Peyer's patch (tissue), 4 donors: ENCODE data around the gene SIAH3. TPM values are rescaled to one million over a fixed set of nuclear protein-coding genes. Genes with fewer than 3 reads are reported as not detected.

Source experiments
- DNase-seq, 3 donors: peaks; one replicate each; pipeline ENCODE4 v3.0.0-alpha.2; 2017 to 2019
- H3K27ac ChIP-seq, 4 donors: fragments of 200-600 bp; sonication (generic); one replicate each; pipeline ENCODE4 v1.5.1; 2016 to 2019
- H3K27me3 ChIP-seq, 2 donors: fragments of 200-600 bp; sonication (generic); one replicate each; pipeline ENCODE4 v1.5.1; 2019
- H3K36me3 ChIP-seq, 3 donors: fragments of 200-600 bp; sonication (generic); one replicate each; pipeline ENCODE4 v1.5.1; 2016 to 2019
- H3K4me1 ChIP-seq, 4 donors: fragments of 200-600 bp; sonication (generic); one replicate each; pipeline ENCODE4 v1.5.1; 2016 to 2019
- H3K4me3 ChIP-seq, 4 donors: fragments of 200-600 bp; sonication (generic); 1 replicate in 3 of 4; 2 replicates in 1 of 4; pipeline ENCODE4 v1.5.1; 2016 to 2019; ENCODE audit warnings: mild to moderate bottlenecking in 1 of 4
- H3K9me3 ChIP-seq, 4 donors: fragments of 200-600 bp; sonication (generic); one replicate each; pipeline ENCODE4 v1.5.1; 2016 to 2019; ENCODE audit warnings: mild to moderate bottlenecking in 1 of 4
- POLR2A ChIP-seq, 2 donors: fragments of 450-650 bp; IDR thresholded peaks; one replicate each; pipeline ENCODE4 v1.5.1; 2017; ENCODE audit warnings: antibody characterized with exemption in 2 of 2, mild to moderate bottlenecking in 2 of 2, moderate library complexity in 2 of 2
- total RNA-seq, 4 donors: library from RNA; depleted of rRNA; stranded (reverse); fragments of >200 nt; gene quantifications; one replicate each; pipeline ENCODE4 v1.1.0, GENCODE V29; 2016
- TF ChIP-seq, protein P1 (sequence below), 6 experiments: fragments of 450-650 bp in 4 of 6; fragments of 200-600 bp in 2 of 6; sonication (generic) in 1 of 6; IDR thresholded peaks; one replicate each; pipeline ENCODE4 v1.5.1; 2017 to 2019; ENCODE audit warnings: antibody characterized with exemption in 6 of 6, mild to moderate bottlenecking in 3 of 6, moderate library complexity in 1 of 6

The SIAH3 gene
- total RNA-seq, 4 donors from 2014 or later = not detected

GRCh38 chr13:45833663-45834375 is 17.7 kb downstream of the SIAH3 start:
- H3K27me3 ChIP-seq = no peaks in the 10 kb centered on the region
- H3K4me1 ChIP-seq = no peaks in the 10 kb centered on the region
- DNase-seq = no peak
- no peak for TF ChIP-seq POLR2A (IDR thresholded peaks at IDR 0.05)
- TF ChIP-seq, protein P1, sequence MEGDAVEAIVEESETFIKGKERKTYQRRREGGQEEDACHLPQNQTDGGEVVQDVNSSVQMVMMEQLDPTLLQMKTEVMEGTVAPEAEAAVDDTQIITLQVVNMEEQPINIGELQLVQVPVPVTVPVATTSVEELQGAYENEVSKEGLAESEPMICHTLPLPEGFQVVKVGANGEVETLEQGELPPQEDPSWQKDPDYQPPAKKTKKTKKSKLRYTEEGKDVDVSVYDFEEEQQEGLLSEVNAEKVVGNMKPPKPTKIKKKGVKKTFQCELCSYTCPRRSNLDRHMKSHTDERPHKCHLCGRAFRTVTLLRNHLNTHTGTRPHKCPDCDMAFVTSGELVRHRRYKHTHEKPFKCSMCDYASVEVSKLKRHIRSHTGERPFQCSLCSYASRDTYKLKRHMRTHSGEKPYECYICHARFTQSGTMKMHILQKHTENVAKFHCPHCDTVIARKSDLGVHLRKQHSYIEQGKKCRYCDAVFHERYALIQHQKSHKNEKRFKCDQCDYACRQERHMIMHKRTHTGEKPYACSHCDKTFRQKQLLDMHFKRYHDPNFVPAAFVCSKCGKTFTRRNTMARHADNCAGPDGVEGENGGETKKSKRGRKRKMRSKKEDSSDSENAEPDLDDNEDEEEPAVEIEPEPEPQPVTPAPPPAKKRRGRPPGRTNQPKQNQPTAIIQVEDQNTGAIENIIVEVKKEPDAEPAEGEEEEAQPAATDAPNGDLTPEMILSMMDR (IDR thresholded peaks at IDR 0.05) = no peak
- H3K9me3 ChIP-seq = no peaks in the 10 kb centered on the region
- H3K4me3 ChIP-seq = no peak overlapping the region
- no peaks in the 10 kb centered on the region for H3K36me3 ChIP-seq
- H3K27ac ChIP-seq = no peak overlapping the region

- DNase-seq = no peak
- no peaks in the 10 kb centered on the region for H3K27me3 ChIP-seq
- no peaks in the 10 kb centered on the region for H3K9me3 ChIP-seq
- no peak overlapping the region for H3K27ac ChIP-seq
- TF ChIP-seq, protein P1 (IDR thresholded peaks at IDR 0.05) = no peak
- no peak for TF ChIP-seq POLR2A (IDR thresholded peaks at IDR 0.05)
- H3K4me3 ChIP-seq = no peak overlapping the region
- H3K36me3 ChIP-seq = no peaks in the 10 kb centered on the region
- no peaks in the 10 kb centered on the region for H3K4me1 ChIP-seq
Observed at GRCh38 chr13:45833242-45833641, 18.3 kb downstream of the SIAH3 start.

- Histone ChIP-seq H3K9me3 (no peaks in the 10 kb centered on the region), H3K27me3 (no peaks in the 10 kb centered on the region), H3K4me1 (no peaks in the 10 kb centered on the region), H3K4me3 (no peak overlapping the region), H3K27ac (no peak overlapping the region), H3K36me3 (no peaks in the 10 kb centered on the region)
- TF ChIP-seq, protein P1 (IDR thresholded peaks at IDR 0.05) = no peak
- no peak for TF ChIP-seq POLR2A (IDR thresholded peaks at IDR 0.05)
- no peak for DNase-seq
Observed at GRCh38 chr13:45831851-45832250, 19.7 kb downstream of the SIAH3 start.

DNA sequence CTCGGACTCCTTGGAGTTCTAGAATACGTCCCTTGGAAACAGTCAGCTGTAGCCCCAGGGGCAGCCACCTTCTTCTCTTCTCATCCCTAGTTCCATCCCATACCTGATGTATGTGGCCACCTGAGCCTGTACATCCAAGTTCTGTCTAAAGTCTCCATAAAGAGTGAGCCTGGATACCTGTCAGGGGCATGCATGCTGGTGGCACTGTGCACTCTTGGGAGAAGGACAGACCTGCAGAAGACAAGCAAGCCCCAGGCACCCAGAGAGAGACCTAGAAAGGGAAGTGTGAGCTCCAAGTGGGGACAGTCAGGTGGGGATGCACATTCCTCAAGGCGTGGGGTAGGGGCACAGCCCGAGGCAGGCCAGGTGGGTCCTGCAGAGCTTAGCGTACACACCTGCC is 21.4 kb downstream of the SIAH3 start:
- DNase-seq = no peak
- no peaks in the 10 kb centered on the region for H3K9me3 ChIP-seq
- H3K27ac ChIP-seq = no peak overlapping the region
- no peaks in the 10 kb centered on the region for H3K4me1 ChIP-seq
- no peaks in the 10 kb centered on the region for H3K27me3 ChIP-seq
- H3K36me3 ChIP-seq = no peaks in the 10 kb centered on the region
- H3K4me3 ChIP-seq = no peak overlapping the region
- no peak for TF ChIP-seq POLR2A (IDR thresholded peaks at IDR 0.05)
- TF ChIP-seq, protein P1 (IDR thresholded peaks at IDR 0.05) = no peak

- TF ChIP-seq POLR2A (IDR thresholded peaks at IDR 0.05) = no peak
- TF ChIP-seq, protein P1 (IDR thresholded peaks at IDR 0.05) = no peak
- no peak for DNase-seq
- no peaks in the 10 kb centered on the region for H3K4me1 ChIP-seq
- no peaks in the 10 kb centered on the region for H3K27me3 ChIP-seq
- H3K36me3 ChIP-seq = no peaks in the 10 kb centered on the region
- H3K27ac ChIP-seq = no peak overlapping the region
- no peaks in the 10 kb centered on the region for H3K9me3 ChIP-seq
- H3K4me3 ChIP-seq = no peak overlapping the region
Observed at GRCh38 chr13:45828256-45828968, 23.1 kb downstream of the SIAH3 start.
